Muscle of back (tissue), 13 donors: Measurements from ENCODE around the gene TMEM255B. TPM values are rescaled to one million over a fixed set of nuclear protein-coding genes. Genes with fewer than 3 reads are reported as not detected.
"Not testable (repeated sequence)": the region's sequence is repeated elsewhere in the genome, so short reads cannot be mapped to it uniquely, and the experiment has no call there.

ENCODE experiments used
- DNase-seq, 3 donors: peaks; one replicate each; pipeline versions ENCODE4 v3.0.0 to v3.0.0-alpha.2; 2013
- long read RNA-seq, 9 donors: transcript quantifications; one replicate each; lab custom pipeline, GENCODE V29; 2026
- polyA plus RNA-seq, 10 donors: library from polyadenylated mRNA; unstranded; fragments of 120-200 nt; gene quantifications; one replicate each; pipeline ENCODE4 v1.2.1, GENCODE V29; 2013; ENCODE audit not compliant: insufficient read length in 10 of 10

Gene TMEM255B
- 10 to 100 TPM in 1 of 10 donors, 1 to 10 TPM in 9; 4.4 to 10.1 (median 6.1) TPM for polyA plus RNA-seq
- long read RNA-seq, donor 1, full-length matches to known transcripts: 3 of 3 reads
- long read RNA-seq, donor 1, partial matches to known transcripts: 0 of 3 reads
- long read RNA-seq, donor 1, other reads (novel, unspliced or antisense): 0 of 3 reads
- long read RNA-seq, donor 2, full-length matches to known transcripts: 4 of 4 reads
- long read RNA-seq, donor 2, partial matches to known transcripts: 0 of 4 reads
- long read RNA-seq, donor 2, other reads (novel, unspliced or antisense): 0 of 4 reads
- long read RNA-seq, donor 3: 0 reads
- long read RNA-seq, donor 4, full-length matches to known transcripts: 1 of 1 reads
- long read RNA-seq, donor 4, partial matches to known transcripts: 0 of 1 reads
- long read RNA-seq, donor 4, other reads (novel, unspliced or antisense): 0 of 1 reads
- long read RNA-seq, donor 5, full-length matches to known transcripts: 5 of 5 reads
- long read RNA-seq, donor 5, partial matches to known transcripts: 0 of 5 reads
- long read RNA-seq, donor 5, other reads (novel, unspliced or antisense): 0 of 5 reads
- long read RNA-seq, donor 6, partial matches to known transcripts: 0 of 1 reads
- long read RNA-seq, donor 6, other reads (novel, unspliced or antisense): 0 of 1 reads
- long read RNA-seq, donor 7: 0 reads
- long read RNA-seq, donor 8, partial matches to known transcripts: 0 of 1 reads
- long read RNA-seq, donor 8, other reads (novel, unspliced or antisense): 0 of 1 reads
- long read RNA-seq, donor 9: 0 reads

DNA sequence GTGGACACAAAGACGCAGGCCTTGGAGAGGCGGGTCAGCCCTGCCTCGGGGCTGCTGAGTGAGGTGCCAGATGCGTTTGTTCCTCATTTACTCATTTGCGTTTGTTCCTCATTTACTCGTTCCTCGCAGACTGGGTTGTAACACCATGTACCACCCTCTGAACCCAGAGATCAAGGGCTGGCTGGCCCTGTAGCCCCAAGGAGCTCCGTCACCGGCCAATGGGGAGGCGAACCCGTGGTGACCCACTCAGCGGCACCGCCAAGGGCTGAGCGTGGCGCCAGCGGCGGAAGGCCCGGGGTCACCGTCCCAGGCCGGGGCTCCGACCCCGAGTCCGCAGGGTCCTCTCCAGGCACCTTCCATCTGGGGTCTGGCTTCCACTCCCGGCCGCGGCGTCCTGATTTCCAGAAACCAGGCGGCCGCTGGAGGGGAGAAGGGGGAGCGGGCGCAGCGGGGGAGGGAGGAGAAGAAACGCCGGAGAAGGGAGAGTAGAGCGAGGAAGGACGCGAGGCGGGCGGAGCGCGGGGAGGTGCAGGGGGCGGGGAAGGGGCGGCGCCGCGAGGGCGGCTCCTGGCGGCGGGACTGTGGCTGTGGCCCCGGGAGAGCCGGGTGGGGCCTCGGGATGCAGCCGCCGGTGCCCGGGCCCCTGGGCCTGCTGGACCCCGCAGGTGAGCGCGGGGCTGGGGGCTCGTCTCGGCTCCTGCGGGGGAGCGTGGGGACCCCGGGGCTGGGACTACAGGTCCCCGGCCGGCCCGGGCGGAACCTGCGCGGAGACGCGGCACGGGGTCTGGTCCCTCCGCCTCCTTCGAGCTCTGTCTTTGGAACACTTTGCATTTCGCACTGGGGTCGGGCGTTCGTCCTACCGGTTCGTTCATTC lies at the start of gene TMEM255B:
TMEM255B (plus strand) TSS at position 576 of the 874 bp plus-strand sequence; CDS start at position 620, 44 bp downstream.
- peak; percentile 51 to 88 (median 76) for DNase-seq

DNA sequence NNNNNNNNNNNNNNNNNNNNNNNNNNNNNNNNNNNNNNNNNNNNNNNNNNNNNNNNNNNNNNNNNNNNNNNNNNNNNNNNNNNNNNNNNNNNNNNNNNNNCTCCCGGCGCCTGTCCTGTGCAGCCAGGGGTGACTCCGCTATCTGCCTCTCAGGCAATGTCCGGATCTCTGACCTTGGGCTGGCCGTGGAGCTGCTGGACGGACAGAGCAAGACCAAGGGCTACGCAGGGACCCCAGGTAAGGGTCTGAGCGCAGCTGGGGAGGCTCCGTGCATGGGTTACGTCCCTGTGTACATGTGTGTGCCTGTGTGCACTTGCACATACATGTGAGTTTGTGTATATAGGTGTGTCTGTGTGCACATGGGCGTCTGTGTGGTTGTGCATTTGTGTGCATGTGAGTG lies 36.1 kb upstream of the TMEM255B start:
- no peak for DNase-seq

DNA sequence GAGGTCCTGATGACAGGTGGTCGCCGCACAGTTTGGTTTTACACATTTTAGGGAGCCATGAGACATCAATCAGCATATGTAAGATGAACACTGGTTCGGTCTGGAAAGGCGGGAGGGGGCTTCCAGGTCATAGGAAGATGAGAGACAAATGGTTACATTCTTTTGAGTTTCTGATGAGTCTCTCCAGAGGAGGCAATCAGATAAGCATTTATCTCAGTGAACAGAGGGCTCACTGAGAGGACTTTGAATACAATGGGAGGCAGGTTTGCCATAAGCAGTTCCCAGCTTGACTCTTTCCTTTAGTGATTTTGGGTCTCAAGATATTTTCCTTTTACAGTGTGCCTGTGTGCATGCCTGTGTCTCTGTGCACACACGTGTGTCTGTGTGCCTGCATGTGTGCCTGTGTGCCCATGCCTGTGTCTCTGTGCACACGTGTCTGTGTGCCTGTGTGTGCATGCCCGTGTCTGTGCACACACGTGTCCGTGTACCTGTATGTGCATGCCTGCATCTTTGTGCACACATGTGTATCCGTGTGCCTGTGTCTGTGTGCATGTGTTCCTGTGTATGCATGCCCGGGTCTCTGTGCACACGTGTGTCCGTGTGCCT lies 35.5 kb upstream of the TMEM255B start:
- no peak for DNase-seq

DNA sequence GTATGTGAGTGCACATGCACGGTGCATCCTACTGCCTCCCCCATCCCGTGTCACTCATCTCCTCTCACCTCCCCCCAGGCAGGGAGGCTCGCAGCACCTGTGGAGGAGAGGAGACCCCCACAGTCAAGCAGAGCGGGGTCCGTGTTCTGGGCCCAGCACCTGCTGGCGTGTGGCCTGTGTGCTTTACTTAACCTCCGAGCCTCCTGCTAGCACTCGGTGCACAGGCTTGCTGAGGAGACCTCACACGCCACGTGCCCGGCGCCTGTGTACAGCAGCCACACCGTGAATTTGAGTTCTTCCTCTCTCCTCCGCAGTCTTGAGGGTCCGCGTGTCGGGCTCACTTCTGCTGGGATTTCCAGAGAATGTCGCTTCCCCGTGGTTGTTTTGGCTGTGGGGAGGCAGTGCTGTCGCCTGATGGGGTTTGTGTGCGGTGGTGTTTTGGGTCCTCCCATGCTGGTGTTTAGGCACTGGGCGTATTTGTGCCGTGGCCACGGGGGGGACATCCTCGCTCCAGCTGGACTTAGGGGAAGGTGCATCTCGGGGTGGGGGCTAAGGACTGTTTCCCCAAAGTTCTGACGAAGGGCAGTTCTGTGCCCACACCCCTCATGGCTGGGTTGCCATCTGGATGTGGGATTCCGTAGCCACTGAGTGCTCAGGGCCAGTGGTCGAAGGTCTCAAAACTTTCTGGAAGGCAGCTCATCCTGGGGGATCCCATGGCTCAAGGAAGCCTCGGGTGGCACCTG lies 34.8 kb upstream of the TMEM255B start:
- DNase-seq: no peak

DNA sequence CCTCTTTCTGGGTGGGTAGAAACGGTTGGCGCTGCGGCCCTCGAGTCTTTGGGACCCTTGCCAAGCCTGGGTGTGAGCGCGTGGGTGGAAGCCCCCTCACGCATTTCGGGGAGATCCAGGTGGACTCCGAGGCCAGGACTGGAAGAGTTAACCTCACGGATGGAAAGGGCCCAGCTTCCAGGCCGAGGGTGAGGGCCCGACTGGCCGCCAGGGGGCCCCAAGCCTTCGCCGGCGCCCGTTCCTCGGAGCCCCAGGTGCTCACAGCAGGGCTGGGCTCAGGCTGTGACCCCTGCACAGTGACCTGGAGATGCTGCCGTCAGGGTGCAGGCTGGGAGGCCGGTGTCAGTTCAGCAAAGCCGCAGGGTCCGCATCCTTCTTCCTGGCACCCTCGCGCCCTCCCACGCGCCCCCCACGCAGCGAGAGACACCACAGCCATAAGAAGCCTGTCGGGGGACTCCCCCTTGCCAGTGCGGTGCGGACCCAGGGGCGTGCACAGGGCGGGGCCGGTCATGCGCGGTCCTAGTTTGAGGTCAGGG lies 34.2 kb upstream of the TMEM255B start:
- peak; percentile 47 to 88 (median 65) for DNase-seq

DNA sequence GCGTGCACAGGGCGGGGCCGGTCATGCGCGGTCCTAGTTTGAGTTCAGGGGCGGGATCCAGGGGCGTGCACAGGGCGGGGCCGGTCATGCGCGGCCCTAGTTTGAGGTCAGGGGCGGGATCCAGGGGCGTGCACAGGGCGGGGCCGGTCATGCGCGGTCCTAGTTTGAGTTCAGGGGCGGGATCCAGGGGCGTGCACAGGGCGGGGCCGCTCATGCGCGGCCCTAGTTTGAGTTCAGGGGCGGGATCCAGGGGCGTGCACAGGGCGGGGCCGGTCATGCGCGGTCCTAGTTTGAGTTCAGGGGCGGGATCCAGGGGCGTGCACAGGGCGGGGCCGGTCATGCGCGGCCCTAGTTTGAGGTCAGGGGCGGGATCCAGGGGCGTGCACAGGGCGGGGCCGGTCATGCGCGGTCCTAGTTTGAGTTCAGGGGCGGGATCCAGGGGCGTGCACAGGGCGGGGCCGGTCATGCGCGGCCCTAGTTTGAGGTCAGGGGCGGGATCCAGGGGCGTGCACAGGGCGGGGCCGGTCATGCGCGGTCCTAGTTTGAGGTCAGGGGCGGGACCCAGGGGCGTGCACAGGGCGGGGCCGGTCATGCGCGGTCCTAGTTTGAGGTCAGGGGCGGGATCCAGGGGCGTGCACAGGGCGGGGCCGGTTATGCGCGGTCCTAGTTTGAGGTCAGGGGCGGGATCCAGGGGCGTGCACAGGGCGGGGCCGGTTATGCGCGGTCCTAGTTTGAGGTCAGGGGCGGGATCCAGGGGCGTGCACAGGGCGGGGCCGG lies 33.5 kb upstream of the TMEM255B start:
- not testable (repeated sequence) for DNase-seq

DNA sequence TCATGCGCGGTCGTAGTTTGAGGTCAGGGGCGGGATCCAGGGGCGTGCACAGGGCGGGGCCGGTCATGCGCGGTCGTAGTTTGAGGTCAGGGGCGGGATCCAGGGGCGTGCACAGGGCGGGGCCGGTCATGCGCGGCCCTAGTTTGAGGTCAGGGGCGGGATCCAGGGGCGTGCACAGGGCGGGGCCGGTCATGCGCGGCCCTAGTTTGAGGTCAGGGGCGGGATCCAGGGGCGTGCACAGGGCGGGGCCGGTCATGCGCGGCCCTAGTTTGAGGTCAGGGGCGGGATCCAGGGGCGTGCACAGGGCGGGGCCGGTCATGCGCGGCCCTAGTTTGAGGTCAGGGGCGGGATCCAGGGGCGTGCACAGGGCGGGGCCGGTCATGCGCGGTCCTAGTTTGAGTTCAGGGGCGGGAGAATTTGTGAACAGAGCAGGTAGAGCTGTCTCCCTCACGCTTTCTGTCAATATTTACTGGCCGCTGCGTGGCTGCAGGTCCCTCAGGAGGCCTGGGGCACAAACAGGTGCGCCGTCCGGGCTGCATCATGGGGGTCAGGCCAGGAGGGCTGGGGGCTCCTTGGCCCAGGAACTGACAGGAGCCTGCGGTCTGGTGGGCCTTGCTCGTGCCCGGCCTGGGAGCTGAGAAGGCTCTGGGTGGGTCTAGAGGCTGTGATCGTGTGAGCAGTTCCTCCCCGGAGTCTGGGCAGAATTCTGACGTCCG lies 32.8 kb upstream of the TMEM255B start:
- DNase-seq: not testable (repeated sequence)

DNA sequence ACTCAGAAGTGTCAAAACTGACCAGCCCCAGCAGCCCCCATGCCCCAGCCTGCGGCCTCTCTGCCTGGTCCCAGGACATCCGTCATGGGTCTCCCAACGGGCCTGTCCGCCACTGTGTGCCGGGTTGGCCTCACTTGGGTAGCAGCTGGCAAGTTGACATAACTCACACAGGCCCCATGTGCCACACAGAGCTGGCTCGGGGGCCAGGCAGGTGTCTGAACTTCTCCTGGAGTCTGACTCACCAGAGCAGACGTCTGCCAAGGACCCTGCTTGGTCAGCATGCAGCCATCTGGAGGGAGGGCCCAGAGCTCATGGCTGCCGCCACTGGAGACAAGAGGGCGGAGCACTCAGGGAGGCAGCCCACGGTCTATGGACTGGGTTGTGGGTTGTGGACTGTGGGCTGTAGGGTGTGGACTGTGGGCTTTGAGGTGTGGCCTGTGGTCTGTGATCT lies 32.0 kb upstream of the TMEM255B start:
- no peak for DNase-seq

DNA sequence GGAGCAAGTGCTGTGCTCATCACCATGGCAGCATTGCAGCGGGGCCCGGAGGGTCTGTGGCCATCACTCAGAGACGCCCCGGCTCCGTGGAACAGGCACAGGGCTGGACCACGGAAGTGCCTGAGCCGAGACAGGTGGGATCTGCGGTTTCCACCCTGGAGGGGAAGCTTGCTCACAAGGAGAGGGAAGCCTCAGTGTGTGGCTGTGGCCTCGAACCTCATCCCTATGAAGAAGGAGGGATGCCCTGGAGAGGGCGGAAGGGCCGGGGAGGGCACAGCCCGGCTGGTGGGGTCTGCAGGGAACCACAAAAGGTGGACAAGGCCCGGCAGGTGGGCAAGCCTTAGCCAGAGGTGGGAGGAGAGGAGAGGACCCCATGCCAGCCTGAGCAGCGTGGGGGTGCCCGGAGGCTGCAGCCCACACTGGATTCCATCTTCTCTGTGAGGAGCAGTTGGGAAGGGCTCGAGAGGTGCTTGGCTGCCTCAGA lies 30.4 kb upstream of the TMEM255B start:
- DNase-seq: no peak

DNA sequence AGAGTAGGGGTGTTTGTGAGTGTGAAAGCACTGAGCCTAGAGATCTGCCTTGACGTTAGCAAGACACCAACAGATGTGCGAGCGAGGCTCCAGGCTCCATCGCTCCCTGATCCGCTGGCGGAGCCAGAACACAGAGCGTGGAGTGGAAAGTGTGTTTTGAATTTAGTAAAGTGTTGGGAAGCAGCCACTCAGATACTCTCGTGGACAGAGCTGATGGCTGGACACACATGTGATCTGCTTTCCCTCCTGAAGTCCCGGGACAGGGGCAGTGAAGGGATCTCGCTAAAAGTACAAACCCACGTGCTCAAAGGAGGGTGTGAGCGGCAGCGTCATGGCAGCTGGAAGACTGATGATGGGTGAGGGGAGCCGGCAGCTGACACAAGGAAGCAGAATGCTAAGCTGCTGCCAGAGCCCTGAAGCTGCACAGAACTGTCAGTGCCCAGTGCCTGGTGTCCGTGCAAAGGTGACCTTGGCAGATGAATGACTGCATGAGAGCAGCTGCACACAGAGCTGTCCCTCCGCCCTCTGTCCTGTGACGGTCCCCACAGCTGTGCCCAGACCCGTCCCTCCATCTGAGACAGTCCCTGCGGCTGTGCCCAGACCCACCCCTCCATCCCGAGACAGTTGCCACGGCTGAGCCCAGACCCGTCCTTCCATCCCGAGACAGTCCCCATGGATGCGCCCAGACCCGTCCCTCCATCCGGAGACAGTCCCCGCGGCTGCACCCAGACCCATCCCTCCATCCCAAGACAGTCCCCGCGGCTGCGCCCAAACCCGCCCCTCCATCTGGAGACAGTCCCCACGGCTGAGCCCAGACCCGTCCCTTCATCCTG lies 29.6 kb upstream of the TMEM255B start:
- DNase-seq: peak; percentile 50 to 74 (median 53)

DNA sequence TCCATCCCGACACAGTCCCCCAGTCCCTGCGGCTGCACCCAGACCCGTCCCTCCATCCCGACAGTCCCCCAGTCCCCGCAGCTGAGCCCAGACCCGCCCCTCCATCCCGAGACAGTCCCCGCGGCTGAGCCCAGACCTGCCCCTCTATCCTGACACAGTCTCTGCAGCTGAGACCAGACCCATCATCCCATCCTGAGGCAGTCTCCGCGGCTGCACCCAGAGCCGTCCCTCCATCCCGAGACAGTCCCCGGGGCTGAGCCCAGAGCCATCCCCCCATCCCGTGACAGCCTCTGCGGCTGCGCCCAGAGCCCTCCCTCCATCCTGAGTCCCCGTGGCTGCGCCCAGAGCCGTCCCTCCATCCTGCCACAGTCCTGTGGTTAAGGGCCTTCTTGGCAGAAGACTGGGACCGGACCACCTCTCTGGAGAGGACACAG lies 28.8 kb upstream of the TMEM255B start:
- no peak for DNase-seq

DNA sequence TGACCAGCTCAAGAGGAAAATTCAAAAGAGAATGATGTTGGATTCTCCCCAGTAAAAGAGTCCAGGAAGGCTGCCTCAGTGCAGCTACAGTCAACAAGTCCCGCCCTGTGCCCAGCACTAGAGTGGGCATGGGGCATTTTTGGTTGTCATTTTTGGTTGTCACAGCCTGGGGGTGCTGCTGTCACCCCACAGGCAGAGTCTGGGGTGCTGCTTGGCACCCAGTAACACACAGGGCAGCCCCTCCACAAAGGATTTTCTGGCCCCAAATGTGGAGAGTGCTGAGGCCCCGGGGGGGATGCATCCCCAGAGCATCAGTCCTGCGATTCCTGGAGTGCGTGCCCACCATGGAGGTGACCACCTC lies 28.2 kb upstream of the TMEM255B start:
- DNase-seq: no peak

DNA sequence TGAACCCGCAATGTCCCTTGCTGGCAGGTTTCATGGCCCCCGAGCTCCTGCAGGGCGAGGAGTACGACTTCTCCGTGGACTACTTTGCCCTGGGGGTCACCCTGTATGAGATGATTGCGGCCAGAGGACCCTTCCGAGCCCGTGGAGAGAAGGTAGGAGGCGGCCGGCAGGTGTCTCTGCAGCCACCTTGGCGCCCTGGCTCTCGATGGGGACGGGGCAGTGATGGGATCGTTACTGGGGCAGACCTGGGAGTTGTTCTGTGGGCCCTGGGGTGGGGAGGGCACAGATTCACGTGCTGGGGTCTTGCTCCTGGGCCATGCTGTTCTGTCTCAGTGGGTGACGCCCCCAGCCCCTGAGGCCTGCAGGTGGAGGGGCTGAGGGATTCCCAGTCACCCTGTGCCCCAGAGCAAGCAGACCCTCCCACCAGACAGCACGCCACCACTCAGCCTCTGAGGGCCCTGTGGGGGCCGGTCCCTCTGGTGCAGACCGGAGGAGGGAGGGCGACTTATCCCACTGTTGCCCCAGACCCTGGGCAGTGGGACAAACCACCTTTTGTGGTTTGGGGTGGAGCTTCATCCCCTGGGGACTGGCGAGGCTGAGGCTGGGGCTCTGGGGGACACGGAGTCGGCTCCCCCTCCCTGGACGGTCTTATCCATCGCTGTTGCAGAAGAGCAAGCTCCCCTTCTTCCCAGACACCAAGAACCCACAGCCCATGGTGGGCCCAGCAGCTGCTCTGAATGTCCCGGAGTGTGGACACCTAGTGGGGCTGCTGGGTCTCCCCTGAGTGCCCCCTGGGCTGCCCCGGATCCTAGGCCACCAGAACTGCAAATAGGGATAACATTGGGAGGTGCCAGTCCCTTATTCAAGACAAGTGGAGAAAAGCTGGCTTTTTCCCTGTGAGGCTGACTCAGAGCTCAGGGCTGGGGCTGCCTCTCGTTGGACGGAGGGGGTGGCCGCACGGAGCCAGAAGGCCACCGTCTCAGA lies 27.5 kb upstream of the TMEM255B start:
- DNase-seq: no peak

DNA sequence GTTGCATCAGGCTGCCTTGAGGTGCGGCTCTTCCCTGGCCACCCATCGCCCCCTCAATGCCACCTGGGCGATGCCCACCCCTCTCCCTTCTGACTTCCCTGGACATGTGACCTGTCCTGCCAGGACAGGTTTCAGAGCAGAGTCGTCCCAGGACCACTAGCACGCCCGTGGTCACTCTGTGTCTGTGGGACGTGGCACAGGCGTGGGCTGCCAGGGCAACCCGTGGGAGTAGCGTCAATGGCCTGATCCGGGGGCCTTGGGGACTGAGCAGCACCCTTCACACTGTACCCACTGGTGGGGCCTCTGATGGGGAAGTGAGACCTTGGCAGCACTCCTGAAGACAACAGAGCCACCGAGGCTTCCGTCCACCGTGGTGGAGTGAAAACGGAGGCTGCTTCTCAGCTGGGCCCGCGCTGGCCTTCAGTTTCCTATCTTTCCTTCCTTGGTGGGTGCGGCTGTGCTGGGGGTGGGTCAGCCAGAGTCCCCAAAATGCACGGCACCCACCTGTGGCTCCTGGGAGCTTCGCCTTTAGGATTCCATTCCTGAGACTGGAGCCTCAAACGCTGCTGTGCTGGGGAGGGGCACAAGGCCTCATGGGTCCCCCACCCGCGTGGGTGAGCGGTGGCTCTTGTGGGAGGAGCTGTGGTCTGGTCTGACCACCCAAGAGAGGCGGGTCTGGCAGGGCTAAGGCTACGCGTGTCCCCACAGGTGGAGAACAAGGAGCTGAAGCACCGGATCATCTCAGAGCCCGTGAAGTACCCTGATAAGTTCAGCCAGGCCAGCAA lies 26.7 kb upstream of the TMEM255B start:
- no peak for DNase-seq
